Gastrocnemius medialis (tissue), 4 donors: Measurements from ENCODE around the gene OR11A1.

Experiments used
- POLR2A ChIP-seq, 2 donors: fragments of 450-650 bp; IDR thresholded peaks; one replicate each; pipeline ENCODE4 v1.6.1; 2017; ENCODE audit warnings: antibody characterized with exemption in 2 of 2, mild to moderate bottlenecking in 2 of 2, moderate library complexity in 2 of 2
- TF ChIP-seq, protein P1 (sequence below), 5 experiments: fragments of 450-650 bp in 3 of 5; fragments of 200-600 bp in 2 of 5; sonication (generic) in 2 of 5; IDR thresholded peaks in 4 of 5; conservative IDR thresholded peaks in 1 of 5; 1 replicate in 4 of 5; 2 replicates in 1 of 5; pipeline ENCODE4 v1.5.1; 2016 to 2019; ENCODE audit warnings: antibody characterized with exemption in 5 of 5, mild to moderate bottlenecking in 3 of 5, moderate library complexity in 3 of 5

- TF ChIP-seq, protein P1, sequence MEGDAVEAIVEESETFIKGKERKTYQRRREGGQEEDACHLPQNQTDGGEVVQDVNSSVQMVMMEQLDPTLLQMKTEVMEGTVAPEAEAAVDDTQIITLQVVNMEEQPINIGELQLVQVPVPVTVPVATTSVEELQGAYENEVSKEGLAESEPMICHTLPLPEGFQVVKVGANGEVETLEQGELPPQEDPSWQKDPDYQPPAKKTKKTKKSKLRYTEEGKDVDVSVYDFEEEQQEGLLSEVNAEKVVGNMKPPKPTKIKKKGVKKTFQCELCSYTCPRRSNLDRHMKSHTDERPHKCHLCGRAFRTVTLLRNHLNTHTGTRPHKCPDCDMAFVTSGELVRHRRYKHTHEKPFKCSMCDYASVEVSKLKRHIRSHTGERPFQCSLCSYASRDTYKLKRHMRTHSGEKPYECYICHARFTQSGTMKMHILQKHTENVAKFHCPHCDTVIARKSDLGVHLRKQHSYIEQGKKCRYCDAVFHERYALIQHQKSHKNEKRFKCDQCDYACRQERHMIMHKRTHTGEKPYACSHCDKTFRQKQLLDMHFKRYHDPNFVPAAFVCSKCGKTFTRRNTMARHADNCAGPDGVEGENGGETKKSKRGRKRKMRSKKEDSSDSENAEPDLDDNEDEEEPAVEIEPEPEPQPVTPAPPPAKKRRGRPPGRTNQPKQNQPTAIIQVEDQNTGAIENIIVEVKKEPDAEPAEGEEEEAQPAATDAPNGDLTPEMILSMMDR (IDR thresholded peaks at IDR 0.05 in 4 of 5, conservative IDR thresholded peaks at IDR 0.05 in 1 of 5) = no peak
- TF ChIP-seq POLR2A (IDR thresholded peaks at IDR 0.05) = no peak
Observed at GRCh38 chr6:29419516-29419915, 37.4 kb downstream of the OR11A1 start.
